ENCODE measurements around the gene IQSEC3. TPM values are rescaled to one million over a fixed set of nuclear protein-coding genes. Genes with fewer than 3 reads are reported as not detected.

Gene IQSEC3
- total RNA-seq, 2 experiments from 2014 or later: not detected

DNA sequence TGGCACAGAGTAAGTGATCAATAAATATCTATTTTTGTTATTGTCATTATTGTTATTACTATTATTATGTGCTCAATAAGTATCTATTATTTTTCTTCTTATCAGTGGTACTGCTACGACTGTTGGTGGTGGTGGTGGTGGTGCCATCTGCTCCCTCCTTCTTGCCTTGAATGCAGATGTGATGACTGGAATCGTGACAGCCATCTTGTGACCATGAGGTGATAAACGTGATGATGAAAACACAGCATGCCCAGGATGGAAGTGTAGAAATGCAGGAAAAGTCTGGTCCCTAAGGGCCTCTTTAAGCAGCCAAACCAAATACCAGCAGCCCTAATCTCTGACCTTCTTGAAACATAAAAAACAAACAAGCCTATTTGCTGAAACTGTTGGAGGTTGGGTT is 125.0 kb downstream of the IQSEC3 start:
- no peaks in the 10 kb centered on the region for H3K9me2 ChIP-seq (ENCODE audit: insufficient read depth, low read length)
- no peak overlapping the region for H3K4me3 ChIP-seq (ENCODE audit: low read depth, low read length, poor library complexity, severe bottlenecking)
- no peaks in the 10 kb centered on the region for H3K36me3 ChIP-seq (ENCODE audit: insufficient read depth, low read length)
- H3K27ac ChIP-seq (ENCODE audit: low read depth, low read length, poor library complexity, severe bottlenecking): no peak overlapping the region
- no peaks in the 10 kb centered on the region for H4K20me1 ChIP-seq (ENCODE audit: insufficient read depth, low read length)
- H3K4me2 ChIP-seq (ENCODE audit: low read length): no peak overlapping the region
- ChIA-PET CTCF (ENCODE audit: unreplicated experiment) (no interaction called here), POLR2A (no interaction called here)
- no peaks in the 10 kb centered on the region for H3K9me3 ChIP-seq (ENCODE audit: low read length)
- no peak for DNase-seq (ENCODE audit: low spot score)
- intact Hi-C loops (cut with micrococcal nuclease; ENCODE audit: unreplicated experiment): no loop called here
- no peaks in the 10 kb centered on the region for H3K4me1 ChIP-seq (ENCODE audit: insufficient read depth, low read length, poor library complexity, severe bottlenecking)
- no peaks in the 10 kb centered on the region for H3K79me2 ChIP-seq (ENCODE audit: insufficient read depth, low read depth, low read length)
- no TSS peak for BruUV-seq (replicated peaks)
- TF ChIP-seq EZH2phosphoT487 (IDR thresholded peaks at IDR 0.05; ENCODE audit: borderline replicate concordance, low read depth, low read length): no peak
- TF ChIP-seq, protein P1, sequence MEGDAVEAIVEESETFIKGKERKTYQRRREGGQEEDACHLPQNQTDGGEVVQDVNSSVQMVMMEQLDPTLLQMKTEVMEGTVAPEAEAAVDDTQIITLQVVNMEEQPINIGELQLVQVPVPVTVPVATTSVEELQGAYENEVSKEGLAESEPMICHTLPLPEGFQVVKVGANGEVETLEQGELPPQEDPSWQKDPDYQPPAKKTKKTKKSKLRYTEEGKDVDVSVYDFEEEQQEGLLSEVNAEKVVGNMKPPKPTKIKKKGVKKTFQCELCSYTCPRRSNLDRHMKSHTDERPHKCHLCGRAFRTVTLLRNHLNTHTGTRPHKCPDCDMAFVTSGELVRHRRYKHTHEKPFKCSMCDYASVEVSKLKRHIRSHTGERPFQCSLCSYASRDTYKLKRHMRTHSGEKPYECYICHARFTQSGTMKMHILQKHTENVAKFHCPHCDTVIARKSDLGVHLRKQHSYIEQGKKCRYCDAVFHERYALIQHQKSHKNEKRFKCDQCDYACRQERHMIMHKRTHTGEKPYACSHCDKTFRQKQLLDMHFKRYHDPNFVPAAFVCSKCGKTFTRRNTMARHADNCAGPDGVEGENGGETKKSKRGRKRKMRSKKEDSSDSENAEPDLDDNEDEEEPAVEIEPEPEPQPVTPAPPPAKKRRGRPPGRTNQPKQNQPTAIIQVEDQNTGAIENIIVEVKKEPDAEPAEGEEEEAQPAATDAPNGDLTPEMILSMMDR (conservative IDR thresholded peaks at IDR 0.05; ENCODE audit: low read length): no peak
- H2AFZ ChIP-seq (ENCODE audit: low read length): no peak overlapping the region

DNA sequence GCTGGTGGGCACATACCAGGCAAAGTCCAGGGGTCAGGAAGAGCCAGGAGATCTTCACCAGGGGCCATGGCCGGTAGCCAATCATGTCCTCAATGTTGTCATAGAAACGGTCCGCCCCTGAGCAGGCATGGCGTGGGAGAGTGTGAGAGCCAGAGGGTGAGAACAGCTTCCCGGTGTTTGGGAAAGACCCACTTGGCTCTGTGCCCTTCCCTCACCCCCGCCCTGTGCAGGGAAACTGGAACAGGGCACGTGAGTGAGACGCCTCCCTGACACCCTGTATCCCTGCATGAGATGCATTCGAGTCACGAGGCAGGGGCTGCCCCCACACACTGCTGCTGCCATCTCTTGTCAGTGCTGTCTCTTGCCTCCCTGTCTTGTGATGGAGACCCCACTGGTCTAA is 126.7 kb downstream of the IQSEC3 start:
- POLR2A ChIA-PET: no interaction called here
- H3K4me1 ChIP-seq (ENCODE audit: insufficient read depth, low read length, poor library complexity, severe bottlenecking): no peaks in the 10 kb centered on the region
- H3K4me3 ChIP-seq (ENCODE audit: low read depth, low read length, poor library complexity, severe bottlenecking): no peak overlapping the region
- intact Hi-C loops (cut with micrococcal nuclease; ENCODE audit: unreplicated experiment): no loop called here
- H3K9me2 ChIP-seq (ENCODE audit: insufficient read depth, low read length): no peaks in the 10 kb centered on the region
- no peak overlapping the region for H3K4me2 ChIP-seq (ENCODE audit: low read length)
- CTCF ChIA-PET (ENCODE audit: unreplicated experiment): no interaction called here
- no peak overlapping the region for H2AFZ ChIP-seq (ENCODE audit: low read length)
- no peaks in the 10 kb centered on the region for H4K20me1 ChIP-seq (ENCODE audit: insufficient read depth, low read length)
- no TSS peak for BruUV-seq (replicated peaks)
- H3K9me3 ChIP-seq (ENCODE audit: low read length): no peaks in the 10 kb centered on the region
- TF ChIP-seq, protein P1 (conservative IDR thresholded peaks at IDR 0.05; ENCODE audit: low read length): no peak
- no peak for TF ChIP-seq EZH2phosphoT487 (IDR thresholded peaks at IDR 0.05; ENCODE audit: borderline replicate concordance, low read depth, low read length)
- H3K79me2 ChIP-seq (ENCODE audit: insufficient read depth, low read depth, low read length): no peaks in the 10 kb centered on the region
- no peak for DNase-seq (ENCODE audit: low spot score)
- H3K27ac ChIP-seq (ENCODE audit: low read depth, low read length, poor library complexity, severe bottlenecking): no peak overlapping the region
- H3K36me3 ChIP-seq (ENCODE audit: insufficient read depth, low read length): no peaks in the 10 kb centered on the region

DNA sequence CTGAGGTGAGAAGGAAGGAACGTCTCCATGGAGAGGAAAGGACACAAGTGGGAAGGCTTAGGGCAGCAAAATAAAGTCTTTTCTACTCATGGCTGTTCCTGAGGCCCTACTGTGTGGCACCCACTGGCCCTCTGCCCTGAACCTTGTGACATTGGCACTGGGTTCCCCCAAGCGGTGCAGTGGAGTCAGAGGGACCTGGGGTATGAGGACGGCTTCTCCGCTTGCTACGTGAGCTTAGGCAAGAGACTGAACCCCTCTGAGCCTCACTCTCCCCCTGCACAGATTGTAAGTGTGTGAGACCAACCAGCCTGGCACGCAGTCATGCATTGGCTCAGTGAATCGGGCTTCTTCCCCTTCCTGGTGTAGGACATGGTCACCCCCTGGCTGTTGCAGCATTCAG is 127.7 kb downstream of the IQSEC3 start:
- H3K4me1 ChIP-seq (ENCODE audit: insufficient read depth, low read length, poor library complexity, severe bottlenecking): no peaks in the 10 kb centered on the region

More for the DNA sequence above, 127.7 kb downstream of the IQSEC3 start:
- intact Hi-C loops (cut with micrococcal nuclease; ENCODE audit: unreplicated experiment): no loop called here
- H3K9me2 ChIP-seq (ENCODE audit: insufficient read depth, low read length): no peaks in the 10 kb centered on the region
- TF ChIP-seq, protein P1 (conservative IDR thresholded peaks at IDR 0.05; ENCODE audit: low read length): no peak
- no peak for TF ChIP-seq EZH2phosphoT487 (IDR thresholded peaks at IDR 0.05; ENCODE audit: borderline replicate concordance, low read depth, low read length)
- no peak overlapping the region for H2AFZ ChIP-seq (ENCODE audit: low read length)
- ChIA-PET POLR2A (no interaction called here), CTCF (ENCODE audit: unreplicated experiment) (no interaction called here)
- no peaks in the 10 kb centered on the region for H4K20me1 ChIP-seq (ENCODE audit: insufficient read depth, low read length)
- no peaks in the 10 kb centered on the region for H3K36me3 ChIP-seq (ENCODE audit: insufficient read depth, low read length)
- no peak for DNase-seq (ENCODE audit: low spot score)
- H3K4me2 ChIP-seq (ENCODE audit: low read length): no peak overlapping the region
- no peak overlapping the region for H3K4me3 ChIP-seq (ENCODE audit: low read depth, low read length, poor library complexity, severe bottlenecking)
- H3K9me3 ChIP-seq (ENCODE audit: low read length): no peaks in the 10 kb centered on the region
- no TSS peak for BruUV-seq (replicated peaks)
- no peak overlapping the region for H3K27ac ChIP-seq (ENCODE audit: low read depth, low read length, poor library complexity, severe bottlenecking)
- H3K79me2 ChIP-seq (ENCODE audit: insufficient read depth, low read depth, low read length): no peaks in the 10 kb centered on the region

Data from OCI-LY7 (cell line).